Measurements from ENCODE around the gene GRK6.

GRCh38 chr5:177471610-177472356 lies 45.3 kb downstream of the GRK6 start:
- TF ChIP-seq, protein P1, sequence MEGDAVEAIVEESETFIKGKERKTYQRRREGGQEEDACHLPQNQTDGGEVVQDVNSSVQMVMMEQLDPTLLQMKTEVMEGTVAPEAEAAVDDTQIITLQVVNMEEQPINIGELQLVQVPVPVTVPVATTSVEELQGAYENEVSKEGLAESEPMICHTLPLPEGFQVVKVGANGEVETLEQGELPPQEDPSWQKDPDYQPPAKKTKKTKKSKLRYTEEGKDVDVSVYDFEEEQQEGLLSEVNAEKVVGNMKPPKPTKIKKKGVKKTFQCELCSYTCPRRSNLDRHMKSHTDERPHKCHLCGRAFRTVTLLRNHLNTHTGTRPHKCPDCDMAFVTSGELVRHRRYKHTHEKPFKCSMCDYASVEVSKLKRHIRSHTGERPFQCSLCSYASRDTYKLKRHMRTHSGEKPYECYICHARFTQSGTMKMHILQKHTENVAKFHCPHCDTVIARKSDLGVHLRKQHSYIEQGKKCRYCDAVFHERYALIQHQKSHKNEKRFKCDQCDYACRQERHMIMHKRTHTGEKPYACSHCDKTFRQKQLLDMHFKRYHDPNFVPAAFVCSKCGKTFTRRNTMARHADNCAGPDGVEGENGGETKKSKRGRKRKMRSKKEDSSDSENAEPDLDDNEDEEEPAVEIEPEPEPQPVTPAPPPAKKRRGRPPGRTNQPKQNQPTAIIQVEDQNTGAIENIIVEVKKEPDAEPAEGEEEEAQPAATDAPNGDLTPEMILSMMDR (IDR thresholded peaks at IDR 0.05), result no peak
- peak; percentile 40 to 57 for TF ChIP-seq POLR2AphosphoS5 (IDR thresholded peaks at IDR 0.05)
- no peak for TF ChIP-seq POLR2A (IDR thresholded peaks at IDR 0.05; ENCODE audit: low read depth)
